TTC549 (cell line): ENCODE results near the gene TUBG1.
"Not testable (repeated sequence)": the region's sequence is repeated elsewhere in the genome, so short reads cannot be mapped to it uniquely, and the experiment has no call there.

Experiments used
- FAIRE-seq: peaks from 2 replicates; lab custom pipeline; 2012; peaks lifted over from hg19 to GRCh38; lab: Jason Lieb, UNC

The TUBG1 gene

GRCh38 chr17:42579794-42580551, 29.5 kb upstream of the TUBG1 start:
- FAIRE-seq, result no peak

GRCh38 chr17:42581744-42582270, 27.7 kb upstream of the TUBG1 start:
- FAIRE-seq, result no peak

GRCh38 chr17:42584880-42585279, 24.6 kb upstream of the TUBG1 start:
- FAIRE-seq, result no peak

- FAIRE-seq, result no peak
Measured at GRCh38 chr17:42585353-42585752, 24.1 kb upstream of the TUBG1 start.

GRCh38 chr17:42586514-42587230, 22.8 kb upstream of the TUBG1 start:
- FAIRE-seq, result no peak

- no peak for FAIRE-seq
Measured at GRCh38 chr17:42590886-42591285, 18.6 kb upstream of the TUBG1 start.

GRCh38 chr17:42591411-42591810, 18.1 kb upstream of the TUBG1 start:
- no peak for FAIRE-seq

GRCh38 chr17:42596386-42596785, 13.1 kb upstream of the TUBG1 start:
- FAIRE-seq, result no peak

GRCh38 chr17:42598905-42599304, 10.6 kb upstream of the TUBG1 start:
- no peak for FAIRE-seq

GRCh38 chr17:42603318-42603717, 6.2 kb upstream of the TUBG1 start:
- FAIRE-seq, result no peak

GRCh38 chr17:42607769-42608168, 1.7 kb upstream of the TUBG1 start:
- FAIRE-seq, result no peak

- FAIRE-seq, result no peak
Measured at GRCh38 chr17:42608305-42609181, 940 bp upstream of the TUBG1 start.

GRCh38 chr17:42609814-42610801, 625 bp downstream of the TUBG1 start:
- FAIRE-seq, result not testable (repeated sequence)

- FAIRE-seq, result no peak
Measured at GRCh38 chr17:42612013-42612412, 2.5 kb downstream of the TUBG1 start.

GRCh38 chr17:42613699-42614295, 4.3 kb downstream of the TUBG1 start:
- no peak for FAIRE-seq

GRCh38 chr17:42617956-42618431, 8.5 kb downstream of the TUBG1 start:
- FAIRE-seq, result no peak

- no peak for FAIRE-seq
Measured at GRCh38 chr17:42618442-42619150, 9.1 kb downstream of the TUBG1 start.

- not testable (repeated sequence) for FAIRE-seq
Measured at GRCh38 chr17:42621987-42622386, 12.5 kb downstream of the TUBG1 start.

- FAIRE-seq, result no peak
Measured at GRCh38 chr17:42623271-42623670, 13.8 kb downstream of the TUBG1 start.
